Motor neuron (in vitro differentiated cells): ENCODE data around the gene SLMAP. TPM values are rescaled to one million over a fixed set of nuclear protein-coding genes. Genes with fewer than 3 reads are reported as not detected.

Experiments
- ATAC-seq, 8 experiments: fragments of 200-7000 bp; cut with Tn5 transposase; replicated peaks in 6 of 8; 2 replicates each; pipeline ENCODE4 v1.8.0; 2021; ENCODE audit warnings: mild to moderate bottlenecking in 8 of 8, moderate library complexity in 8 of 8
- H3K27ac ChIP-seq, 2 donors: fragments of 250-450 bp; sonication (Bioruptor Pico); 2 replicates each; pipeline ENCODE4 v1.9.0; 2021; ENCODE audit warnings: antibody characterized with exemption in 2 of 2, mild to moderate bottlenecking in 2 of 2, moderate library complexity in 1 of 2
- H3K4me1 ChIP-seq, 2 donors: fragments of 250-450 bp; sonication (Bioruptor Pico); replicated peaks in 1 of 2; 2 replicates each; pipeline ENCODE4 v1.6.1; 2021; ENCODE audit warnings: antibody characterized with exemption in 2 of 2, mild to moderate bottlenecking in 2 of 2, moderate library complexity in 1 of 2
- H3K4me3 ChIP-seq, 5 donors: fragments of 250-450 bp; sonication (Bioruptor Pico); 2 replicates each; pipeline ENCODE4 v1.9.0; 2021; ENCODE audit warnings: antibody characterized with exemption in 5 of 5, mild to moderate bottlenecking in 5 of 5, moderate library complexity in 4 of 5
- WGBS, 10 experiments: fragments of 450-650 bp; shearing (Covaris generic); methylation state at CpG; one replicate each; pipeline ENCODE4 v1.0.0; 2022; 5-methylcytosine and 5-hydroxymethylcytosine counted together
- in situ Hi-C, 9 experiments: fragments of 400-800 bp; cut with MboI; loops; one replicate each; pipeline ENCODE4 v1.15.0; 2021; ENCODE audit warnings: low sequenced_read_pairs in 9 of 9, low pct_unique_long_range_greater_than_20kb in 2 of 9; ENCODE audit not compliant: unreplicated experiment in 9 of 9
- total RNA-seq, 8 experiments: library from RNA; unstranded; fragments of 300-600 nt; gene quantifications; 2 replicates each; pipeline versions ENCODE4 v1.2.3 to v1.2.4, GENCODE V29; 2022

SLMAP gene
- total RNA-seq, 8 experiments from 2014 or later, result 21.5 to 137 (median 32.8) TPM

GRCh38 chr3:57735405-57735804 lies 20.7 kb upstream of the SLMAP start:
- in situ Hi-C loops, result no loop called here
- no peaks in the 10 kb centered on the region for H3K4me1 ChIP-seq

DNA sequence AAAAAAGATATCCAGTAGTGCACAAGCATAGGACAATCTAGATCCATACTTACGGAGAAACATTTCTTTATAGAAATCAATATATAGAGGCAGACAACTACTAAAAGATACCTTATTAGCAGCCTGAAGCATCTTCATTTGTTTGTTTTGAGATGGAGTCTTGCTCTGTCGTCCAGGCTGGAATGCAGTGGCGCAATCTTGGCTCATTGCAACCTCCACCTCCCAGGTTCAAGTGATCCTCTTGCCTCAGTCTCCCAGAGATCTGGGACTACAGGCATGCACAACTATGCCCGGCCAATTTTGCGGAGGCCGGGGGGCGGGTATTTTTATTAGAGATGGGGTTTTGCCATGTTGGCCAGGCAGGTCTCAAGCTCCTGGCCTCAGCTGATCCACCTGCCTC lies 18.3 kb upstream of the SLMAP start:
- Histone ChIP-seq H3K4me1 (no peaks in the 10 kb centered on the region), H3K4me3 (no peak overlapping the region), H3K27ac (no peak overlapping the region)
- in situ Hi-C loops, result no loop called here
- no peak for ATAC-seq
- 77 to 100% (median 85%) methylated on average over 1 to 5 of the region's 7 CpGs; no CpG with 5 or more reads in 3 of the 10 experiments for WGBS, 10 experiments

More at GRCh38 chr3:57735405-57735804, 20.7 kb upstream of the SLMAP start:
- ATAC-seq, result no peak
- WGBS, 10 experiments, result 17 to 81% (median 67%) methylated on average over 1 to 2 of the region's 2 CpGs; no CpG with 5 or more reads in 3 of the 10 experiments
- no peak overlapping the region for H3K27ac ChIP-seq
- no peak overlapping the region for H3K4me3 ChIP-seq

- in situ Hi-C loops, result no loop called here
- 23 to 96% (median 87%) methylated on average over 2 to 5 of the region's 5 CpGs; no CpG with 5 or more reads in 1 of the 10 experiments for WGBS, 10 experiments
- no peaks in the 10 kb centered on the region for H3K4me1 ChIP-seq
- no peak overlapping the region for H3K4me3 ChIP-seq
- ATAC-seq, result no peak
- no peak overlapping the region for H3K27ac ChIP-seq
Measured at GRCh38 chr3:57738391-57738790, 17.7 kb upstream of the SLMAP start.

GRCh38 chr3:57740027-57740426 lies 16.1 kb upstream of the SLMAP start:
- WGBS, 10 experiments, result 14 to 100% (median 91%) methylated on average over 1 to 5 of the region's 5 CpGs; no CpG with 5 or more reads in 3 of the 10 experiments
- Histone ChIP-seq H3K4me1 (no peaks in the 10 kb centered on the region), H3K27ac (no peak overlapping the region), H3K4me3 (no peak overlapping the region)
- peak in 1 of 8 experiments; percentile 91 for ATAC-seq
- in situ Hi-C loops, result no loop called here

GRCh38 chr3:57743496-57743895 lies 12.6 kb upstream of the SLMAP start:
- 0 to 100% (median 81%) methylated on average over 1 of the region's 1 CpG; no CpG with 5 or more reads in 2 of the 10 experiments for WGBS, 10 experiments
- in situ Hi-C loops, result no loop called here
- Histone ChIP-seq H3K4me1 (no peaks in the 10 kb centered on the region), H3K4me3 (no peak overlapping the region), H3K27ac (no peak overlapping the region)
- peak in 4 of 8 experiments; percentile 23 to 76 (median 72) for ATAC-seq

- in situ Hi-C loops, result no loop called here
- 72 to 100% (median 97%) methylated on average over 1 to 3 of the region's 3 CpGs; no CpG with 5 or more reads in 2 of the 10 experiments for WGBS, 10 experiments
- Histone ChIP-seq H3K27ac (no peak overlapping the region), H3K4me1 (no peaks in the 10 kb centered on the region), H3K4me3 (no peak overlapping the region)
- no peak for ATAC-seq
Measured at GRCh38 chr3:57745101-57745500, 11.0 kb upstream of the SLMAP start.

DNA sequence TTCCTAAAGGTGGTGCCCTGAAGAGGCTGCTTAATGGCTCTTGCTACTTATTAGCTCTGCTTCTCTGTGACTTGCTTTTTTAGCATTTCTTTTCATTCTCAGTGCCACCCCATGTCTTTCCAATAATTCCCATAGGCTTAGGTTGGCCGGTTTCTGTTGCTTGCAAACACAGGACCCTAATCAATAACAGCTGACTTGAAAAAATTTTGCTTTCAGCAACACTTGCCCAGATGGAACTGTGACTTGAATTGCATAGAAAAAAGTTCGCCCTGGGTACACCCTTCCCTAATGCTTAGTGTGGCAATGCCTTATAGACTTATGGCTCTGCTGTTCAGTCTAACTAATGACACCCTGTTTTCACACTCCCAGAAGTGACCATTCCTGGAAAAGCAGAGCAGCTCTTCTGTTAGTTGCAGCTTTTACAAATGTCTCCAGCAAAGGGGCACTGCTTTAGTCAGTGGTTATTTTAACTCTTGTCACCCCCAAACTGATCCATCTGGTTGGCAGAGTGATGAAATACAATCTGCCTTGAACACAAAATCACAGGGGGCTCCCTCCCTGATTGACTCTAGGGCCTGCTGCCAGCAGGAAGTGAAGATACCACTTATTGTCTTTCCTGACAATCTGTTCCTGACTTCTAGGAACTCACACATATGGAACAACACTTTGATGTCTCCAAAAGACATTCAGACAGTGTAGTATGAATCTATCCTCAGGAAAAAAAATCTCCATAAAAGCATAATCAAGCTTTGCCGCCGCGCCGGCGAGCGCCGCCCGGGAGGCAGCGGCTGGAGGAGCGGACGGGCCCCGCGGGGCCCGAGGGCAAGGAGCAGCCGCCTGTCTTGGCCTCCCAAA lies 9.7 kb upstream of the SLMAP start:
- in situ Hi-C loops, result no loop called here
- H3K27ac ChIP-seq, result no peak overlapping the region
- no peaks in the 10 kb centered on the region for H3K4me1 ChIP-seq
- ATAC-seq, result peak in 3 of 8 experiments; percentile 65 to 75 (median 75)
- WGBS, 10 experiments, result 0 to 100% (median 81%) methylated on average over 1 to 8 of the region's 17 CpGs; no CpG with 5 or more reads in 3 of the 10 experiments
- H3K4me3 ChIP-seq, result no peak overlapping the region

GRCh38 chr3:57749542-57749941 lies 6.6 kb upstream of the SLMAP start:
- ATAC-seq, result no peak
- no peaks in the 10 kb centered on the region for H3K4me1 ChIP-seq
- in situ Hi-C loops, result no loop called here
- H3K4me3 ChIP-seq, result no peak overlapping the region
- H3K27ac ChIP-seq, result no peak overlapping the region
- WGBS, 10 experiments, result 73 to 100% (median 93%) methylated on average over 2 to 9 of the region's 9 CpGs; no CpG with 5 or more reads in 1 of the 10 experiments

DNA sequence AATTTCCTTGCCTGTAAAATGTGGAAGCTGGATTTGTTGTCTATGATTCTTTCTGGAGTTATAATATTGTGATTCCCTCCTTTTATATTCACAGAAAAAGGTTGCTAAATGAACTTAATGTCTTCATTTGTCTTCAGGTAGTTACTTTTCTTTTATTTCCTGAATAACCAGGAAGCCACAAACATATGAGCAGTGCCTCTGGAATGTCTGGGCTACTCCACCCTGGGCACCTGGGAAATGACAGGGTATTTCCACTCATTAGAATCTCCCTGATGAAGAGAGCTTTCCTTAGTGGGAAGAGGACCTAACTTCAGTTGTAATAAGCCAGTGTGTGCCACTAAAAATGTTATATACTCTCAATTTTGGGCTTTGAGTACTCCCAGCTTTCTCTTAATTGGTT lies 3.8 kb upstream of the SLMAP start:
- peak in 1 of 8 experiments; percentile 9 for ATAC-seq
- Histone ChIP-seq H3K4me1 (no peaks in the 10 kb centered on the region), H3K27ac (no peak overlapping the region), H3K4me3 (no peak overlapping the region)
- in situ Hi-C loops, result no loop called here

DNA sequence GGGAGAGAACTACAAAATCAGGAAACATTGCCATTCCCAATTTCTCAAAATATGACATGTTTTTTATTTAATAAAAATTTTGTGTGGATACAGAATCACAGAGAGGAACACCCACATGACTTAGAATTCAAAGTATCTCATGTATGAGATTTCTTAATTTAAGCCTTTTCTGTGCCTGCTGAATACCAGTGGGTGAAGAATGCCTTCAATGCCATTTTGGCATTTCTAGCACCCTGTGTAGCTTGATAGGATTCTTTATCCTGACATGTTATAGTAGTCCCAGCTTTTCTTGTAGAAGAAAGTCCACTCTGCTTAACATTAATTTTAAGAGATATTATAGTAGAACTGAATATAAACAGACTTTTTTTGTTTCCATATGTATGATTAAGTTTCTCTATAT lies 3.1 kb upstream of the SLMAP start:
- no peak for ATAC-seq
- in situ Hi-C loops, result no loop called here
- H3K27ac ChIP-seq, result no peak overlapping the region

DNA sequence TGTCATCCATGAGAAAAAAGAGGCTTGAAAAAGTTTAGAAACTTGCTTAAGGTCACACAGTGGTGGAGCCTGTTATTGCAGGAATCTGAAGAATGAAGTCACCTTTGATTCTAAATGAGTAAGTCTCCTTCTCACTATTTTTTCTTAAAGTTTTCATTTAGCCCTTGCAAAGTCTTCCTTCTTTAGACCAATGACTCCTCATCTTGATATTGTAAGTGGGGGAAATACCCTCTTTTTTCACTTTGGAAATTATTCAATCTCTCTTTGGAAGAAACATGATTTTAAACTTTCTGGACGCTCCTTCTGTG lies 787 bp upstream of the SLMAP start:
- Histone ChIP-seq H3K4me3 (peak overlapping the region; percentile 64 to 91 (median 80)), H3K4me1 (peaks cover 7 to 18% of the 10 kb centered on the region in 2 donors), H3K27ac (peak overlapping the region in 1 of 2 donors; percentile 98)
- ATAC-seq, result peak in 2 of 8 experiments; percentile 4 to 6
- WGBS, 10 experiments, result 0 to 100% (median 27%) methylated on average over 1 of the region's 1 CpG; no CpG with 5 or more reads in 4 of the 10 experiments
- in situ Hi-C loops, result no loop called here

More for the DNA sequence above, 3.1 kb upstream of the SLMAP start:
- H3K4me1 ChIP-seq, result peaks cover 0 to under 1% of the 10 kb centered on the region in 2 donors
- no peak overlapping the region for H3K4me3 ChIP-seq

DNA sequence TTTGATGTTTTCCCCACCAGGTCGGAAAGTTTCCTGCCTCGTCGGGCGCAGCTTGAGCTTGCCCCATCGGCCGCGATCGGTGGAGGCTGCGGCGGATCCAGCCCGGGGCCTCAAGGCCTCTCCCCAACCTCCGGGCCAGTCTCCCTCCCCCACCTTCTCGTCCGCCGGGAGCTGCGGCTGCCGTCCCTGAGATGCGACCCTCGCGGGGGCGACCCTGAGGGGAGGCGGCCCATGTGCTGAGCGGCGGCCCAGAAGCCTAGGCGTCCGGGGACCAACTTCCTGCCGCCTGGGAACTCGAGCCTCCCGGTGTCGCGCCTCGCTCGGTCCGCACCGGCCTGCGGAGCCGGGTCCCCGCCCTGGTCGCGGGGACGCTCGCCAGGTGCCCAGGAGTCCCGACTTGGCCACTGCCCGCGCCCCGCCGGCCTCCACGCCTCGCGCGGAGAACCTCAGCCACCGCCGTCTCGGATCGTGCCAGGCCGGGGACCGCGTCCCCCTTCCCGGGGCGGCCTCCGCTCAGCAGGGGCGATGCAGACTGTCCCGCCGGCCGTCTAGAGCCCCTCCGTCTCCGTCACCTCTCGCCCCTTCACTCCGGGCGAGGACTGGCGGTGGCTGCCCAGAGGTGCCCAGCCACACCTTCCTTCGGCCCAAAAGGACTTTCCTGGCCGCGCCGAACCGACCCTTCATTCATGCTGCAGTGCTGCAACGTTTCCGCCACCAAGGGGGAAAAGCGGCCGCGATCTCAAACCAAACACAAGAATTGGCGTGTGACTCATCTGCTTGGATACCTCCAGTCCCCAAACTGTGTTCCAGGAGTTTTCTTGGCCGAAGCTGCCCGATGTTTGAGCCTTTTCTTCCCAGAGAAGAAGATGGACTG lies 656 bp downstream of the SLMAP start:
- peak overlapping the region; percentile 93 to 98 for H3K27ac ChIP-seq
- 0 to 20% (median 2%) methylated on average over 1 to 16 of the region's 84 CpGs; no CpG with 5 or more reads in 4 of the 10 experiments for WGBS, 10 experiments
- peaks cover 7 to 18% of the 10 kb centered on the region in 2 donors for H3K4me1 ChIP-seq
- peak overlapping the region; percentile 64 to 91 (median 80) for H3K4me3 ChIP-seq
- in situ Hi-C loops, result no loop called here
- peak; percentile 26 to 67 (median 54) for ATAC-seq
